Body of pancreas (tissue), 4 donors: ENCODE results near the gene BACE1-AS.
A peak's percentile ranks its signal among the peaks of the same experiment; 100 is the strongest.

ENCODE experiments used
- POLR2A ChIP-seq, 3 donors: fragments of 450-650 bp; IDR thresholded peaks; one replicate each; pipeline ENCODE4 v1.6.1; 2016; ENCODE audit warnings: antibody characterized with exemption in 3 of 3, mild to moderate bottlenecking in 2 of 3
- TF ChIP-seq, protein P1 (sequence below), 7 experiments: fragments of 450-650 bp in 4 of 7; fragments of 200-600 bp in 3 of 7; sonication (generic) in 3 of 7; IDR thresholded peaks; one replicate each; pipeline ENCODE4 v1.5.1; 2016 to 2019; ENCODE audit warnings: antibody characterized with exemption in 7 of 7

GRCh38 chr11:117316197-117316961 is 25.2 kb downstream of the BACE1-AS start, which contains the start of gene BACE1:
- TF ChIP-seq, protein P1, sequence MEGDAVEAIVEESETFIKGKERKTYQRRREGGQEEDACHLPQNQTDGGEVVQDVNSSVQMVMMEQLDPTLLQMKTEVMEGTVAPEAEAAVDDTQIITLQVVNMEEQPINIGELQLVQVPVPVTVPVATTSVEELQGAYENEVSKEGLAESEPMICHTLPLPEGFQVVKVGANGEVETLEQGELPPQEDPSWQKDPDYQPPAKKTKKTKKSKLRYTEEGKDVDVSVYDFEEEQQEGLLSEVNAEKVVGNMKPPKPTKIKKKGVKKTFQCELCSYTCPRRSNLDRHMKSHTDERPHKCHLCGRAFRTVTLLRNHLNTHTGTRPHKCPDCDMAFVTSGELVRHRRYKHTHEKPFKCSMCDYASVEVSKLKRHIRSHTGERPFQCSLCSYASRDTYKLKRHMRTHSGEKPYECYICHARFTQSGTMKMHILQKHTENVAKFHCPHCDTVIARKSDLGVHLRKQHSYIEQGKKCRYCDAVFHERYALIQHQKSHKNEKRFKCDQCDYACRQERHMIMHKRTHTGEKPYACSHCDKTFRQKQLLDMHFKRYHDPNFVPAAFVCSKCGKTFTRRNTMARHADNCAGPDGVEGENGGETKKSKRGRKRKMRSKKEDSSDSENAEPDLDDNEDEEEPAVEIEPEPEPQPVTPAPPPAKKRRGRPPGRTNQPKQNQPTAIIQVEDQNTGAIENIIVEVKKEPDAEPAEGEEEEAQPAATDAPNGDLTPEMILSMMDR (IDR thresholded peaks at IDR 0.05), result peak; percentile 12 to 67 (median 53)
- TF ChIP-seq POLR2A (IDR thresholded peaks at IDR 0.05), result peak; percentile 26 to 69 (median 67)
